ENCODE measurements around the gene STAB2. TPM values are rescaled to one million over a fixed set of nuclear protein-coding genes. Genes with fewer than 3 reads are reported as not detected.

The STAB2 gene
- polyA plus RNA-seq, 3 donors: not detected

DNA sequence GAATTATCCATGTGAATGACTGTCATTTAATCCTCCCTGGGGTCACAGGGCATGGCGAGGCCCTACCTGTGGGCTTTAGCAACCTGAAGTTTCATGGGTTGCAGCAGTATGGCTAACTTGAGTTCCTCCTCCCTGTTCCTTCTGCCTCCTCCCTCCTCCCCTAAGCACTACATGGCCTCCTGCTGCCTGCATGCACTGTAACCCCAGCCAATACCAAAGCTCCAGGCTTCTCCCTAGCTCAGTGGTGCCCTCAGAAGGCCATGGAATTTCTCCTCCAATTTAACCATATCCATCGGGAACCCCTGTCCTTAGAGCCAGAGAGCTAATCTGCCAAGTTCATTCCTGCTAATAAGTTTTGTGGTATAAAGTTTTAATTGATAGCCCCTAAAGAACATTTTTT lies 158.9 kb downstream of the STAB2 start:
- no peaks in the 10 kb centered on the region for H3K4me1 Mint-ChIP-seq
- Histone ChIP-seq H2AFZ (ENCODE audit: insufficient read depth, low read depth, low read length, poor library complexity, severe bottlenecking) (no peak overlapping the region), H3K4me3 (replicated peaks in 1 of 3; ENCODE audit: low read depth in 2 of 3, low read length in 3 of 3) (no peak overlapping the region), H3K79me2 (ENCODE audit: insufficient read depth, low read length) (no peaks in the 10 kb centered on the region), H3K9ac (ENCODE audit: insufficient read depth, low read length, poor library complexity, severe bottlenecking) (no peak overlapping the region), H3K27ac (ENCODE audit: low read depth in 1 of 2, low read length in 2 of 2) (no peak overlapping the region), H3K4me1 (ENCODE audit: control insufficient read depth in 1 of 2, insufficient read depth in 2 of 2, low read length in 2 of 2) (no peaks in the 10 kb centered on the region), H3K9me3 (replicated peaks in 1 of 2; ENCODE audit: control insufficient read depth in 1 of 2, insufficient read depth in 1 of 2, low read length in 2 of 2) (no peaks in the 10 kb centered on the region), H3K36me3 (replicated peaks in 1 of 2; ENCODE audit: control insufficient read depth in 1 of 2, insufficient read depth in 2 of 2, low read length in 2 of 2) (no peaks in the 10 kb centered on the region), H3K27me3 (ENCODE audit: control insufficient read depth in 2 of 2, insufficient read depth in 2 of 2, low read length in 2 of 2) (no peaks in the 10 kb centered on the region), H3K4me2 (replicated peaks; ENCODE audit: extremely low read depth, low read length, poor library complexity, severe bottlenecking) (no peak overlapping the region), H4K20me1 (ENCODE audit: insufficient read depth, low read length) (no peaks in the 10 kb centered on the region)
- no peaks in the 10 kb centered on the region for H3K36me3 Mint-ChIP-seq
- H3K9me3 Mint-ChIP-seq: no peaks in the 10 kb centered on the region
- intact Hi-C loops (cut with micrococcal nuclease): no loop called here
- WGBS (ENCODE audit: insufficient coverage): 100% methylated on average over 1 of the region's 2 CpGs
- peak overlapping the region in 1 of 7 donors; percentile 67 for H3K27ac Mint-ChIP-seq
- TF ChIP-seq, protein P1, sequence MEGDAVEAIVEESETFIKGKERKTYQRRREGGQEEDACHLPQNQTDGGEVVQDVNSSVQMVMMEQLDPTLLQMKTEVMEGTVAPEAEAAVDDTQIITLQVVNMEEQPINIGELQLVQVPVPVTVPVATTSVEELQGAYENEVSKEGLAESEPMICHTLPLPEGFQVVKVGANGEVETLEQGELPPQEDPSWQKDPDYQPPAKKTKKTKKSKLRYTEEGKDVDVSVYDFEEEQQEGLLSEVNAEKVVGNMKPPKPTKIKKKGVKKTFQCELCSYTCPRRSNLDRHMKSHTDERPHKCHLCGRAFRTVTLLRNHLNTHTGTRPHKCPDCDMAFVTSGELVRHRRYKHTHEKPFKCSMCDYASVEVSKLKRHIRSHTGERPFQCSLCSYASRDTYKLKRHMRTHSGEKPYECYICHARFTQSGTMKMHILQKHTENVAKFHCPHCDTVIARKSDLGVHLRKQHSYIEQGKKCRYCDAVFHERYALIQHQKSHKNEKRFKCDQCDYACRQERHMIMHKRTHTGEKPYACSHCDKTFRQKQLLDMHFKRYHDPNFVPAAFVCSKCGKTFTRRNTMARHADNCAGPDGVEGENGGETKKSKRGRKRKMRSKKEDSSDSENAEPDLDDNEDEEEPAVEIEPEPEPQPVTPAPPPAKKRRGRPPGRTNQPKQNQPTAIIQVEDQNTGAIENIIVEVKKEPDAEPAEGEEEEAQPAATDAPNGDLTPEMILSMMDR (IDR thresholded peaks at IDR 0.05): no peak
- H3K4me3 Mint-ChIP-seq: no peak overlapping the region
- no peak for DNase-seq
- peaks cover 2 to 3% (median 2%) of the 10 kb centered on the region in 3 donors for H3K27me3 Mint-ChIP-seq (ENCODE audit: low read depth in 3 of 3)

DNA sequence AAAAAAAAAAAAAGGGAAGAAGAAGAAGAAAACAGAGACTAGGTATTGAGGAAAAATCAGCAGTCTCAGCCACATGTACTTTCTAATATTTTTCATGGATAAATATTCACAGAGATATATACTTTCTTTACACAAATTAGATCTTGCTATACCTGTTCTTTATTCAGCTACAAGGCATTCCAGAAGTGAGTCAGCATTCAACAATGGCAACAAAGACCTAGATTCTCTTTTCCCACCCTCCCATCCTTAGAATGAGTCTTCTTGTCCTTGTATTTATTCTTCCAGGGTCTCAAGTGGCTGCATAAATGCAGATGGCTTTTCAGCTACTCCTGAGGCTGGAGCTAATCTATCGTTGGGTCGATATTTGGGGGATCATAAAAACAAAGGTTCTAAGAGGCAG lies 160.9 kb downstream of the STAB2 start:
- H3K4me1 Mint-ChIP-seq: no peaks in the 10 kb centered on the region
- no peaks in the 10 kb centered on the region for H3K79me2 ChIP-seq (ENCODE audit: insufficient read depth, low read length)
- H3K9ac ChIP-seq (ENCODE audit: insufficient read depth, low read length, poor library complexity, severe bottlenecking): no peak overlapping the region
- no peak overlapping the region for H3K4me3 ChIP-seq (replicated peaks in 1 of 3; ENCODE audit: low read depth in 2 of 3, low read length in 3 of 3)
- TF ChIP-seq, protein P1 (IDR thresholded peaks at IDR 0.05): no peak
- H3K9me3 Mint-ChIP-seq: no peaks in the 10 kb centered on the region
- no peak overlapping the region for H3K4me3 Mint-ChIP-seq
- H3K27ac ChIP-seq (ENCODE audit: low read depth in 1 of 2, low read length in 2 of 2): no peak overlapping the region
- no peaks in the 10 kb centered on the region for H3K27me3 ChIP-seq (ENCODE audit: control insufficient read depth in 2 of 2, insufficient read depth in 2 of 2, low read length in 2 of 2)
- H3K27ac Mint-ChIP-seq: no peak overlapping the region
- no peak for DNase-seq
- no peaks in the 10 kb centered on the region for H3K36me3 Mint-ChIP-seq
- H2AFZ ChIP-seq (ENCODE audit: insufficient read depth, low read depth, low read length, poor library complexity, severe bottlenecking): no peak overlapping the region
- no peaks in the 10 kb centered on the region for H3K4me1 ChIP-seq (ENCODE audit: control insufficient read depth in 1 of 2, insufficient read depth in 2 of 2, low read length in 2 of 2)
- no peaks in the 10 kb centered on the region for H3K36me3 ChIP-seq (replicated peaks in 1 of 2; ENCODE audit: control insufficient read depth in 1 of 2, insufficient read depth in 2 of 2, low read length in 2 of 2)
- no peak overlapping the region for H3K4me2 ChIP-seq (replicated peaks; ENCODE audit: extremely low read depth, low read length, poor library complexity, severe bottlenecking)
- intact Hi-C loops (cut with micrococcal nuclease): no loop called here
- peaks cover 2 to 9% (median 3%) of the 10 kb centered on the region in 3 donors for H3K27me3 Mint-ChIP-seq (ENCODE audit: low read depth in 3 of 3)
- H3K9me3 ChIP-seq (replicated peaks in 1 of 2; ENCODE audit: control insufficient read depth in 1 of 2, insufficient read depth in 1 of 2, low read length in 2 of 2): no peaks in the 10 kb centered on the region
- WGBS (ENCODE audit: insufficient coverage): 96% methylated on average over 2 of the region's 2 CpGs
- no peaks in the 10 kb centered on the region for H4K20me1 ChIP-seq (ENCODE audit: insufficient read depth, low read length)

All from CD14-positive monocyte (primary cell).